K562 (cell line): ENCODE measurements around the gene SIRPB2. TPM values are rescaled to one million over a fixed set of nuclear protein-coding genes. Genes with fewer than 3 reads are reported as not detected.

Source experiments
- ELF4 ChIP-seq: fragments of 450-650 bp; formaldehyde crosslinking; IDR thresholded peaks from 2 replicates; pipeline ENCODE4 v1.4.0; 2022; ENCODE audit warnings: missing genetic modification characterization
- ETV1 ChIP-seq: fragments of 450-650 bp; conservative IDR thresholded peaks from 2 replicates; pipeline ENCODE4 v1.6.1; 2016; ENCODE audit warnings: missing genetic modification characterization, control low read depth, low read depth, missing compliant biosample characterization
- IRF2 ChIP-seq: sonication (generic); formaldehyde crosslinking; IDR thresholded peaks from 2 replicates; pipeline ENCODE4 v1.8.1; 2022; ENCODE audit warnings: mild to moderate bottlenecking, missing genetic modification reagents
- MCM7 ChIP-seq, 2 experiments: fragments of 450-650 bp; IDR thresholded peaks; 2 replicates each; pipeline ENCODE4 v1.6.1; 2016 to 2018
- NR2C1 ChIP-seq, 2 experiments: fragments of 450-650 bp; IDR thresholded peaks; 2 replicates each; pipeline ENCODE4 v1.6.1; 2017; ENCODE audit warnings: mild to moderate bottlenecking in 2 of 2, antibody characterized with exemption in 1 of 2, inconsistent platforms in 1 of 2, missing compliant biosample characterization in 1 of 2, missing genetic modification characterization in 1 of 2
- NR2C2 ChIP-seq, 2 experiments: fragments of 200-800 bp in 1 of 2; sonication (Bioruptor generic) in 1 of 2; sonication (generic) in 1 of 2; formaldehyde crosslinking in 1 of 2; IDR thresholded peaks; 2 replicates each; pipeline versions ENCODE4 v1.6.1 to v1.8.0; 2016 to 2022; ENCODE audit warnings: mild to moderate bottlenecking in 1 of 2, missing compliant biosample characterization in 1 of 2, missing genetic modification characterization in 1 of 2, missing genetic modification reagents in 1 of 2
- PHF20 ChIP-seq: fragments of 450-650 bp; IDR thresholded peaks from 2 replicates; pipeline ENCODE4 v1.6.1; 2018; ENCODE audit not compliant: partially characterized antibody
- POLR2B ChIP-seq: fragments of 450-650 bp; IDR thresholded peaks from 2 replicates; pipeline ENCODE4 v1.6.1; 2018; ENCODE audit warnings: low read depth; ENCODE audit not compliant: partially characterized antibody
- POLR3A ChIP-seq: IDR thresholded peaks from 2 replicates; pipeline ENCODE4 v1.6.1; 2011; ENCODE audit warnings: borderline replicate concordance, mild to moderate bottlenecking, moderate library complexity; ENCODE audit not compliant: insufficient read length, insufficient read depth; ENCODE audit errors: extremely low read depth
- PRPF4 ChIP-seq: fragments of 200-400 bp; formaldehyde crosslinking; IDR thresholded peaks from one replicate; pipeline ENCODE4 v1.6.1; 2017; ENCODE audit warnings: low read length, low read depth, mild to moderate bottlenecking; ENCODE audit not compliant: insufficient read depth, poor library complexity, severe bottlenecking
- PTRF ChIP-seq: fragments of 450-650 bp; IDR thresholded peaks from 2 replicates; pipeline ENCODE4 v1.6.1; 2016; ENCODE audit warnings: mild to moderate bottlenecking, missing genetic modification characterization, missing compliant biosample characterization
- RBBP5 ChIP-seq: fragments of 200-600 bp; sonication (generic); IDR thresholded peaks from 2 replicates; pipeline ENCODE4 v1.6.1; 2012; ENCODE audit warnings: borderline replicate concordance, mild to moderate bottlenecking, low read length, control low read depth, inconsistent platforms; ENCODE audit not compliant: insufficient read depth, poor library complexity, severe bottlenecking
- RBM17 ChIP-seq: fragments of 200-400 bp; formaldehyde crosslinking; IDR thresholded peaks from 2 replicates; pipeline ENCODE4 v1.6.1; 2017; ENCODE audit warnings: low read depth, mild to moderate bottlenecking, low read length, borderline replicate concordance
- RBM22 ChIP-seq: fragments of 200-400 bp; formaldehyde crosslinking; IDR thresholded peaks from 2 replicates; pipeline ENCODE4 v1.6.1; 2018; ENCODE audit warnings: low read length, low read depth; ENCODE audit not compliant: poor library complexity, severe bottlenecking
- SAFB2 ChIP-seq: fragments of 200-400 bp; formaldehyde crosslinking; IDR thresholded peaks from 2 replicates; pipeline ENCODE4 v1.6.1; 2018; ENCODE audit warnings: borderline replicate concordance, low read length, low read depth, moderate library complexity; ENCODE audit not compliant: severe bottlenecking
- SAP30 ChIP-seq: fragments of 200-600 bp; sonication (generic); IDR thresholded peaks from 2 replicates; pipeline ENCODE4 v1.6.1; 2012; ENCODE audit warnings: borderline replicate concordance, low read depth, mild to moderate bottlenecking, moderate library complexity, low read length, control low read depth, inconsistent platforms; ENCODE audit not compliant: insufficient read depth, poor library complexity, severe bottlenecking
- SIX5 ChIP-seq, 2 experiments: IDR thresholded peaks; 2 replicates each; pipeline ENCODE4 v1.6.1; 2011; ENCODE audit warnings: low read length in 2 of 2, borderline replicate concordance in 1 of 2, low read depth in 1 of 2, mild to moderate bottlenecking in 1 of 2, moderate library complexity in 1 of 2; ENCODE audit not compliant: insufficient read depth in 1 of 2
- SRSF1 ChIP-seq: fragments of 200-400 bp; formaldehyde crosslinking; IDR thresholded peaks from 2 replicates; pipeline ENCODE4 v1.6.1; 2017; ENCODE audit warnings: mild to moderate bottlenecking, low read depth, low read length, moderate library complexity
- TBL1XR1 ChIP-seq, 2 experiments: IDR thresholded peaks; 2 replicates each; pipeline ENCODE4 v1.6.1; 2012; ENCODE audit warnings: improper control_type of control experiment in 2 of 2, low read length in 2 of 2, mild to moderate bottlenecking in 1 of 2
- YY1 ChIP-seq, 3 experiments: IDR thresholded peaks; 2 replicates each; pipeline ENCODE4 v1.6.1; 2011; ENCODE audit warnings: low read length in 2 of 3, mild to moderate bottlenecking in 2 of 3, moderate library complexity in 2 of 3, borderline replicate concordance in 1 of 3, control low read depth in 1 of 3, low read depth in 1 of 3; ENCODE audit not compliant: insufficient read depth in 3 of 3, insufficient replicate concordance in 2 of 3, control insufficient read depth in 1 of 3, insufficient read length in 1 of 3; ENCODE audit errors: extremely low read depth in 1 of 3
- ZNF124 ChIP-seq: sonication (generic); formaldehyde crosslinking; IDR thresholded peaks from 2 replicates; pipeline ENCODE4 v1.8.1; 2022; ENCODE audit warnings: missing genetic modification reagents
- ZNF133 ChIP-seq: fragments of 250-450 bp; sonication (Bioruptor Pico); IDR thresholded peaks from 2 replicates; pipeline ENCODE4 v1.4.0; 2020; ENCODE audit warnings: mild to moderate bottlenecking
- ZNF239 ChIP-seq: fragments of 250-450 bp; sonication (Bioruptor Pico); IDR thresholded peaks from 2 replicates; pipeline ENCODE4 v1.4.0; 2020; ENCODE audit warnings: mild to moderate bottlenecking
- ZNF263 ChIP-seq: sonication (generic); formaldehyde crosslinking; IDR thresholded peaks from 2 replicates; pipeline ENCODE4 v1.8.0; 2022; ENCODE audit warnings: mild to moderate bottlenecking, missing genetic modification reagents, borderline replicate concordance
- polyA plus RNA-seq, 8 experiments: library from polyadenylated mRNA; depleted of rRNA in 4 of 8; stranded (reverse) in 5 of 8; unstranded in 3 of 8; fragments of >200 nt; fragmentation: Nextera tagmentation in 2 of 8; fragmentation: Illumina TruSeq in 1 of 8; extraction: Ambion mirVana in 2 of 8; extraction: Trizol in 1 of 8; gene quantifications; 2 replicates each; pipeline versions ENCODE4 v1.2.1 to v1.2.3, GENCODE V29; 2011 to 2014; ENCODE audit warnings: inconsistent platforms in 1 of 8, missing spikeins in 1 of 8
- total RNA-seq, 7 experiments: library from RNA; depleted of rRNA in 6 of 7; stranded (reverse); fragments of >200 nt in 6 of 7; fragmentation: Illumina TruSeq in 2 of 7; extraction: Trizol in 2 of 7; gene quantifications; 2 replicates each; pipeline versions ENCODE4 v1.2.1 to v1.2.3, GENCODE V29; 2011 to 2021; ENCODE audit warnings: low replicate concordance in 1 of 7

The SIRPB2 gene
- total and polyA plus RNA-seq, 9 of the 15 experiments (the other 6 are each of a cell fraction or from before 2014, with no cell fraction given), result 0.07 TPM; not detected in 7

DNA sequence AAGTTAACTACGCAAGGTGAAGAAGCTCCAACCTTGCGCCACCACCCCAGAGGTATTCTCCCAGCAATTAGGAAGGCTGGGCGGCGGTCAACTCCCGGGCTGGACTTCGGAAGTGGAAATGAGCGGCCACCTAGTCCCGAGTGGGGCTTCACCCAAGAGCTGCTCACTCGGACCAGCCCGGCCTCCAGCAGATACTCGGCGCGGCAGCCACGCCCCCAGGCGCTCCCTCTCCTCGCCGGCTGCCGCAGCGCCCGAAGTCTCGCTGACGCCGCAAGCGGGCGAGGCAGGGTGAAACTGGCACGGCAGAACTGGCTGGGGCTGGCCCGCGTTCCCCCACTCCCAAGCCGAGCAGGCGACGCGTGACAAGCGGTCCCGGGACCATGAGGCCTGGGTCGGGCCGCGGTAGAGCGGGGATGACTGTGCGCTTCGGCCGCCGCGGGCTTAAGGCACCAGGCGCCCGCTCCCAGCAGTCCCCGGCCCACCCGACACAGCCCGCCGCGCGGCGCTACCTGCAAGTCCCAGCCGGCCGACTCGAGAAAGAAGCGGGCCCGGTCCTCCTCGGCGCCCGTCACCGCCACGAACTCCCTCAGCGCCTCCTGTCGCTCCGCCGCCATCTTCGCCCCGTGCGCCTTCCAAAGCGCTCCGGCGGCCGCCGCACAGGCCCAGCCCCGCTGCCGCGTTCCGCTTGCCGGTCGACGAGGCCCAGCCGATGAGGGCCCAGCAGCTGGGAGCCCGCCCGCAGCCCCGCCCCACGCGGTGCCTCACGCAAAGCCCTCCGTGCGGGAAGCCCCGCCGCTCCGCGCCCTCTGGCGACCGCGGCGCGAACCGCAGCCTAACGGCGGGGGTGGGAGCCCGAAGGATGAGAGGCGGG lies 24.8 kb downstream of the SIRPB2 start, which contains the start of gene NSFL1C (continued):
- no peak for TF ChIP-seq NR2C1 (IDR thresholded peaks at IDR 0.05)
- no peak for TF ChIP-seq NR2C1 (tag; IDR thresholded peaks at IDR 0.05)
- TF ChIP-seq POLR3A, result no peak
- peak; percentile 93 to 98 (median 96) for TF ChIP-seq YY1 (IDR thresholded peaks at IDR 0.05; ENCODE audit: borderline replicate concordance in 1 of 3, control insufficient read depth in 1 of 3, extremely low read depth in 1 of 3, insufficient read depth in 3 of 3, insufficient read length in 1 of 3, insufficient replicate concordance in 2 of 3, low read depth in 1 of 3, low read length in 2 of 3)
- 0 out of 4 replicates have a peak, but pooled peaks of 1 of the 2 experiments have one; percentile 32 for TF ChIP-seq TBL1XR1 (IDR thresholded peaks at IDR 0.05; ENCODE audit: low read length in 2 of 2)
- TF ChIP-seq IRF2, result peak; percentile 26; the same call in 1 of the 2 replicates
- TF ChIP-seq MCM7 (IDR thresholded peaks at IDR 0.05), result no peak
- peak; percentile 82 for TF ChIP-seq SAP30
- TF ChIP-seq ELF4, result no peak
- TF ChIP-seq SRSF1, result no peak
- no peak for TF ChIP-seq PTRF (tag)
- TF ChIP-seq ZNF133 (CRISPR knock-in tag), result no peak
- TF ChIP-seq NR2C2 (CRISPR knock-in tag; IDR thresholded peaks at IDR 0.05), result peak; percentile 76; the same call in 1 of the 2 replicates
- TF ChIP-seq NR2C2 (tag; IDR thresholded peaks at IDR 0.05), result peak; percentile 11
- no peak for TF ChIP-seq ETV1 (tag)
- TF ChIP-seq RBM22, result peak; percentile 89
- peak in 1 of 2 experiments; percentile 36; a peak in 1 of 4 replicates for TF ChIP-seq SIX5 (IDR thresholded peaks at IDR 0.05; ENCODE audit: borderline replicate concordance in 1 of 2, insufficient read depth in 1 of 2, low read depth in 1 of 2, low read length in 2 of 2)
- 0 out of 2 replicates have a peak, but pooled peaks have one; percentile 86 for TF ChIP-seq RBM17
- peak; percentile 66; the same call in 1 of the 2 replicates for TF ChIP-seq ZNF263 (CRISPR knock-in tag)
- peak; percentile 53 for TF ChIP-seq POLR2B
- 0 out of 2 replicates have a peak, but pooled peaks have one; percentile 42 for TF ChIP-seq ZNF124 (CRISPR knock-in tag)
- no peak for TF ChIP-seq PRPF4
- no peak for TF ChIP-seq ZNF239
- no peak for TF ChIP-seq SAFB2
- TF ChIP-seq RBBP5, result peak; percentile 86
- peak; percentile 85 for TF ChIP-seq PHF20
